ENCODE data around the gene INPP5A.

DNA sequence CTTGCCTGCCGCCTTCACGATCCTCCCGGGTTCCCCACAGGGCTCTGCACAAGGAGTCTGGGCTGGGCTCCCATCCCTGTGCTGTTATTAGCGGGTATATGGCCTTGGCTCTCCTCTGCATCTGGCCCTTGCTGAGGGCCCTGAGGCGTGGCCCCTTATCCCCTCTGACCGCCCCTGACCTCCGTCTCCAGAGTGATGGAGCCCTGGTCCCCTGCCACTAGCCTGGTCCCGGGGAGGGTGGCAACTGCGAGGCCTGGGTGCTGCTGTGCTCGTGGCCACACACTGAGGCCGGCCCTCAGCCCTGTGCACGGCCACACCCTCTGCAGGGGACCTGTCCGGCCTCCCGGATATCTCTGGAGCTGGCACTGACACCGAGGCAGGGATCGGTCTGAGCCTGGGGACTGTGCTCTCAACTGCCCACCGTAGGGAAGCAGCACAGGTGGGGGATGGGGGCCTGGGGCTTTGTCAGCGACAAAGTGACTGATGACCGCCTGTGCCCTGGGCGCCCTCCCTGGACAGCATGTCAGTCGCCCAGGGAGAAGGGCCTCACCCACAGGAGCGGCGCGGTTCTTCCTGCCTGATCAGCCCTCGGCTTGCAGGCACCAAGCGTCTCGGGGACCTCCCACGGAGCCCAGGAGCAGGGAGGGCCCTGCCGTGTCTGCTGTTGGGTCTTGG is 176.0 kb downstream of the INPP5A start:
- TF ChIP-seq ZNF274 (IDR thresholded peaks at IDR 0.05; ENCODE audit: low read depth, low read length) (no peak), YY1 (IDR thresholded peaks at IDR 0.05; ENCODE audit: insufficient read depth, insufficient read length) (no peak)
